ENCODE results near the gene KRTAP5-2. TPM values are rescaled to one million over a fixed set of nuclear protein-coding genes. Genes with fewer than 3 reads are reported as not detected.

Gene KRTAP5-2
- total and polyA plus RNA-seq, 9 of the 15 experiments (the other 6 are each of a cell fraction or from before 2014, with no cell fraction given), result not detected

GRCh38 chr11:1625541-1625940 lies 27.4 kb upstream of the KRTAP5-2 start:
- CTCF ChIA-PET (ENCODE audit: low intra/inter-chr PET ratio), result no interaction called here
- peaks cover 4% of the 10 kb centered on the region for H3K9me1 ChIP-seq (ENCODE audit: control insufficient read depth, insufficient read depth, low read length)
- H3K4me2 ChIP-seq (ENCODE audit: insufficient read depth, low read length), result no peak overlapping the region
- H3K9me3 ChIP-seq (replicated peaks; ENCODE audit: control insufficient read depth, insufficient read depth, low read depth, low read length), result no peaks in the 10 kb centered on the region
- POLR2A ChIA-PET, result no interaction called here
- no peak for TF ChIP-seq SMAD2 (IDR thresholded peaks at IDR 0.05; ENCODE audit: low read depth, low read length)
- no peak for TF ChIP-seq FOXP1 (CRISPR knock-in tag; IDR thresholded peaks at IDR 0.05)
- no peak for TF ChIP-seq JUN (IDR thresholded peaks at IDR 0.05; ENCODE audit: borderline replicate concordance, low read depth, low read length)
- no peak for TF ChIP-seq JUN (CRISPR knock-in tag; IDR thresholded peaks at IDR 0.05; ENCODE audit: borderline replicate concordance)
- no peak for TF ChIP-seq MAFF (IDR thresholded peaks at IDR 0.05; ENCODE audit: low read length)
- TF ChIP-seq ASH1L (IDR thresholded peaks at IDR 0.05; ENCODE audit: borderline replicate concordance, low read depth, partially characterized antibody), result no peak
- TF ChIP-seq ZSCAN32 (CRISPR knock-in tag; IDR thresholded peaks at IDR 0.05), result no peak
- TF ChIP-seq ZC3H8 (IDR thresholded peaks at IDR 0.05), result no peak
- no peak for TF ChIP-seq SOX6 (IDR thresholded peaks at IDR 0.05)
- no peak for TF ChIP-seq FOSL1 (tag; conservative IDR thresholded peaks at IDR 0.05)
- no peak for TF ChIP-seq TAF9B (IDR thresholded peaks at IDR 0.05; ENCODE audit: partially characterized antibody)
- no peak for TF ChIP-seq E4F1 (CRISPR knock-in tag; IDR thresholded peaks at IDR 0.05; ENCODE audit: borderline replicate concordance)
- no peak for TF ChIP-seq BCL6 (CRISPR knock-in tag; IDR thresholded peaks at IDR 0.05)
- TF ChIP-seq ZNF24 (IDR thresholded peaks at IDR 0.05), result no peak
- TF ChIP-seq HNRNPK (IDR thresholded peaks at IDR 0.05; ENCODE audit: low read depth, low read length, poor library complexity, severe bottlenecking), result no peak
- intact Hi-C loops (cut with micrococcal nuclease), result no loop called here
- no peaks in the 10 kb centered on the region for H3K36me3 ChIP-seq (ENCODE audit: control insufficient read depth, insufficient read depth, low read length)
- FAIRE-seq (no peak), ATAC-seq (no peak), DNase-seq (ENCODE audit: extremely low read depth in 1 of 4, low spot score in 3 of 4) (no peak)
- H3K27ac ChIP-seq (ENCODE audit: extremely low read depth, low read depth, low read length), result no peak overlapping the region
- H3K9ac ChIP-seq (ENCODE audit: insufficient read depth in 1 of 2, low read depth in 2 of 2, low read length in 2 of 2), result no peak overlapping the region
- no peak overlapping the region for H3K4me3 ChIP-seq
- H3K79me2 ChIP-seq (ENCODE audit: control insufficient read depth, insufficient read depth, low read length), result no peaks in the 10 kb centered on the region
- WGBS (ENCODE audit: insufficient coverage, low coverage, missing lambda C conversion rate), result 0% methylated on average over 13 of the region's 13 CpGs
- no peak overlapping the region for H2AFZ ChIP-seq (ENCODE audit: low read depth, low read length)
- peaks cover 0 to 5% of the 10 kb centered on the region in 2 experiments; a peak in 1 of 5 replicates for H3K4me1 ChIP-seq (replicated peaks in 1 of 2; ENCODE audit: control insufficient read depth in 2 of 2, insufficient read depth in 2 of 2, low read length in 2 of 2)
- BruUV-seq (replicated peaks), result no TSS peak
- peaks cover under 1% of the 10 kb centered on the region; the same call in 1 of the 2 replicates for H4K20me1 ChIP-seq (replicated peaks; ENCODE audit: control insufficient read depth, insufficient read depth, low read length)
- peaks cover 25 to 64% of the 10 kb centered on the region in 2 experiments for H3K27me3 ChIP-seq (ENCODE audit: control insufficient read depth in 2 of 2, insufficient read depth in 2 of 2, low read length in 2 of 2)
- in situ Hi-C loops (cut with MboI), result loop anchor here (5.0 kb wide), 1 partner anchor 33 kb away; no protein-coding TSS in a partner anchor

Data from K562 (cell line).